ENCODE results near the gene APOBEC3G. TPM values are rescaled to one million over a fixed set of nuclear protein-coding genes. Genes with fewer than 3 reads are reported as not detected.

Gene APOBEC3G
- total RNA-seq, 1 donor from 2014 or later, result 9.3 TPM

DNA sequence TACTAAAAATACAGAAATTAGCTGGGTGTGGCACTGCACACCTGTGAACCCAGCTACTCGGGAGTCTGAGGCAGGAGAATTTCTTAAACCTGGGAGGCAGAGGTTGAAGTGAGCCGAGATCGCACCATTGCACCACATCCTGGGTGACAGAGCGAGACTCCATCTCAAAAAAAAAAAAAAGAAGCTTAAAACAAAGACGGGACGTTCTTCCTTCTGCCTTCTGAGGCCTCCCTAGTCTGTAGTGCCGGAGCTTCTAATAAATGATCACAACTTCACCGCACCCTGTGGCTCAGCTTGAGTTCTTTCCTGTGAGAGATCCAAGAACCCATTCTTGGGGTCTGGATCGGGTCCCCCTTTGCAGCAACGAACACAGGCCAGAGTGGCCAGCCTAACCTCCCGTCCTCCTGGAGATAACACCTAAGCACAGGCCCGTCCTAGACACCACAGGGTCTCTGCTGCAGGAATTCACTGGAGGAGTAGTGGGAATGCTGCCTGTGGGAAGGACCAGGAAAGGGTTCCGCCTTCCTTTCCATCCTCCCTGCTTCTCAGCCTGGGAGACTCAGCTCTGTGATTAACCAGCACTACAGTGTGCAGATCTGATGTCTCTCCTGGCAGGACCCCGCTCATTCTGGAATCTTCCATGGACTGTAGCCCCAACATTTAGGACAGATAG, 17.8 kb downstream of the APOBEC3G start:
- H3K4me1 ChIP-seq, result no peaks in the 10 kb centered on the region
- intact Hi-C loops (cut with DNase I), result no loop called here
- no peaks in the 10 kb centered on the region for H3K36me3 ChIP-seq
- H3K27me3 ChIP-seq, result no peaks in the 10 kb centered on the region
- DNase-seq (ENCODE audit: low spot score in 2 of 2), result no peak
- no peak overlapping the region for H3K27ac ChIP-seq
- H3K9me3 ChIP-seq, result no peaks in the 10 kb centered on the region
- no peak overlapping the region for H3K4me3 ChIP-seq
- TF ChIP-seq, protein P1, sequence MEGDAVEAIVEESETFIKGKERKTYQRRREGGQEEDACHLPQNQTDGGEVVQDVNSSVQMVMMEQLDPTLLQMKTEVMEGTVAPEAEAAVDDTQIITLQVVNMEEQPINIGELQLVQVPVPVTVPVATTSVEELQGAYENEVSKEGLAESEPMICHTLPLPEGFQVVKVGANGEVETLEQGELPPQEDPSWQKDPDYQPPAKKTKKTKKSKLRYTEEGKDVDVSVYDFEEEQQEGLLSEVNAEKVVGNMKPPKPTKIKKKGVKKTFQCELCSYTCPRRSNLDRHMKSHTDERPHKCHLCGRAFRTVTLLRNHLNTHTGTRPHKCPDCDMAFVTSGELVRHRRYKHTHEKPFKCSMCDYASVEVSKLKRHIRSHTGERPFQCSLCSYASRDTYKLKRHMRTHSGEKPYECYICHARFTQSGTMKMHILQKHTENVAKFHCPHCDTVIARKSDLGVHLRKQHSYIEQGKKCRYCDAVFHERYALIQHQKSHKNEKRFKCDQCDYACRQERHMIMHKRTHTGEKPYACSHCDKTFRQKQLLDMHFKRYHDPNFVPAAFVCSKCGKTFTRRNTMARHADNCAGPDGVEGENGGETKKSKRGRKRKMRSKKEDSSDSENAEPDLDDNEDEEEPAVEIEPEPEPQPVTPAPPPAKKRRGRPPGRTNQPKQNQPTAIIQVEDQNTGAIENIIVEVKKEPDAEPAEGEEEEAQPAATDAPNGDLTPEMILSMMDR (IDR thresholded peaks at IDR 0.05), result no peak

DNA sequence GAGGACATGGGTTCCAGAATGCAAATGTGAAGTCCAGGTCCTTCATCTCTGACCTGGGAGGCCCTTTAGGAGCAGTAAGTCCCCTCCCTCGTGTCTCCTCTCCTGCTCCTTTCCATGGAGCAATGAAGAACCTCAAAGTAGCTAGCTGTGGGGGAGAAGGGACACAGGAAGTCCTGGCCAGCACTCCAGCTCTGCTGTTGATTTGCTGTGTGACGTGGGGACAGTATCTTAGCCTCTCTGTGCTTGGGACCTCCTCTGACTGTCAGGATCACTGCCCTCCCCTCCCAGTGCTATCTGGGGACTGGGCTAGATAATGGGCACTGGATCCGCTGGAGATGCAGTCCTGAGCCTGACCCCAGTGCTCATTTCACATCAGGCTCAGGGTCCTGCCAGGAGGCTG, 18.9 kb downstream of the APOBEC3G start:
- Histone ChIP-seq H3K27ac (no peak overlapping the region), H3K9me3 (no peaks in the 10 kb centered on the region), H3K36me3 (no peaks in the 10 kb centered on the region), H3K4me1 (no peaks in the 10 kb centered on the region), H3K27me3 (no peaks in the 10 kb centered on the region), H3K4me3 (no peak overlapping the region)
- intact Hi-C loops (cut with DNase I), result no loop called here
- TF ChIP-seq, protein P1 (IDR thresholded peaks at IDR 0.05), result no peak
- DNase-seq (ENCODE audit: low spot score in 2 of 2), result no peak

DNA sequence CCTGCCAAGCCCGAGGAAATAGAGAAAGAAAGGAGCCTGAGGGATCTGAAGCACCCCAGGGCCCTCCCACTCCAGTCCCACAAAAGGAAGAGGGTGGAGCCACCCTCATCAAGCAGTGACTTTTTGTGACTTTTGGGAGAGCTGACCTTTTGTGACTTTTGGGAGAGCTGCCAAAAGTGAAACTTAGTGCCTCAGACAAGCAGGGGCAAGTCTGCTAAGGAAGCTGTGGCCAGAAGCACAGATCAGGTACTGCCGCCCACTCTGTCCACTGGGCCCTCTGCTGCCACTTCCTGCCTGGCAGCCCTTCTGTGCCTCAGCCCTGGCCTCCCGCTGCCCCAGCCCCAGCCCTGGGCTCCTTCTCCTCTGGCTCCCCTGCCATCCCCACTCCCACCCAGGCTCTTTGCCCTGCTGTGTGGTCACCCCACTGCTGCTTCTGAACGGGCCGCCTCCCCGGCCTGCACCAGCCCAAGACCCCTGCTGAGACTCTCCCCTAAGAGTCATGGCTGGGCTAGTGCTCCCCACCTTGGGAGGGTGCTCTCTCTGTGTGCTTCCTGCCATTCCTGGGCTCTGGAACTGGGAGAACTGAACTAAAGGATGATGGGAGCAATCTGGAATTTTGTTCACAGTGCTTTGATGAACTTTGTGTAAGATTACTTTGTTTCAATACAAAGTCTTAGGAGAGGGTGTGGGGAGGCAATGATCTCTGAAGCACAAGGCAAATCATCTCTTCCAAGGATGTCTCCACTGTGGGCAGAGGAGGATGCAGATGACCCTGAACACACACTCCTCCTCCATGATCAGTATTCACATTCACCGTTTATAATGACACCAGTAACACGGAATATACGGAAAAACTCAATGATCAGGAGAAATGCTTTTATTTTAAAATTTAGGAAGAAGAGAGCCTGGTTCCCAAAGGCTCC, 20.3 kb downstream of the APOBEC3G start, which contains the start of gene APOBEC3H:
APOBEC3H (plus strand) TSS at position 147 of the 923 bp plus-strand sequence. CDS start 3,035 bp downstream, outside the sequence.
- intact Hi-C loops (cut with DNase I), result no loop called here
- Histone ChIP-seq H3K9me3 (no peaks in the 10 kb centered on the region), H3K27ac (no peak within 1 kb of the TSS), H3K36me3 (no peaks in the 10 kb centered on the region), H3K4me3 (no peak within 1 kb of the TSS), H3K4me1 (no peaks in the 10 kb centered on the region), H3K27me3 (no peaks in the 10 kb centered on the region)
- TF ChIP-seq, protein P1 (IDR thresholded peaks at IDR 0.05), result no peak
- DNase-seq (ENCODE audit: low spot score in 2 of 2), result no peak

DNA sequence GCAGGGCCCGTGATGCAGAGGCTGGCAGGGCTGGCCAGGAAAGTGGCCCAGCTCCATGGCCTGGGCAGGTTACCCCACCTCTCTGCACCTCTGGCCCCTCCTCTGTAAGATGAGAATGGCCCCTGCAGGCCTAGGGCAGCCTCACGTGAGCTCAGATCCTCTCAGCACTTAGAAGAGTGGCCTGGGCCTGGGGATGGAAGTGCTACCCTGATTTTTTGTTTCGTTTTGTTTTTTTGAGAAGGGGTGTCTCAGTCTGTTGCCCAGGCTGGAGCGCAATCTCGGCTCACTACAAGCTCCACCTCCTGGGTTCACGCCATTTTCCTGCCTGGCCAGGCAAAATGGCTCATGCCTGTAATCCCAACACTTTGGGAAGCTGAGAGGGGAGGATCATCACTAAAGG, 21.0 kb downstream of the APOBEC3G start:
- Histone ChIP-seq H3K27ac (no peak overlapping the region), H3K4me3 (no peak overlapping the region), H3K36me3 (no peaks in the 10 kb centered on the region), H3K4me1 (no peaks in the 10 kb centered on the region), H3K27me3 (no peaks in the 10 kb centered on the region), H3K9me3 (no peaks in the 10 kb centered on the region)
- TF ChIP-seq, protein P1 (IDR thresholded peaks at IDR 0.05), result no peak
- intact Hi-C loops (cut with DNase I), result no loop called here
- DNase-seq (ENCODE audit: low spot score in 2 of 2), result no peak

DNA sequence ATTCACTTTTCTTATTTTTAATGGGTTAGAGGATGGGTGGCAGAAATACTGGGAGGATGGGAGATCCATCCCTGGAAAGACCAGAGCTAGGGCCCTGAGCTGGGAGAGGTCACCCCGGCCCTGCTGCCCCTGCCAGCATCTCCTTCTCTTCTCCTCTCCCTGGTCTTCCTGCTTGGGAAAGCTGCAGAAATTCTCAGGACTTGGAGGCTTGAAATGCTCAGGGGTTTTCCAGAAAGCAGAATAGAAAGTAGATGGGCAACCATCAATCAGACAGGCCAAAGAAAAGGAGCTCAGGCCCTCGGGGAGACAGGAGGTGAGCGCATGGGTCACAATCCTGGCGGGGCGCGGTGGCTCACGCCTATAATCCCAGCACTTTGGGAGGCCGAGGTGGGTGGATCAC, 21.5 kb downstream of the APOBEC3G start:
- TF ChIP-seq, protein P1 (IDR thresholded peaks at IDR 0.05), result no peak
- Histone ChIP-seq H3K27me3 (no peaks in the 10 kb centered on the region), H3K27ac (no peak overlapping the region), H3K4me1 (no peaks in the 10 kb centered on the region), H3K9me3 (no peaks in the 10 kb centered on the region), H3K36me3 (no peaks in the 10 kb centered on the region), H3K4me3 (no peak overlapping the region)
- DNase-seq (ENCODE audit: low spot score in 2 of 2), result no peak
- intact Hi-C loops (cut with DNase I), result no loop called here

All from ascending aorta (tissue), 2 donors.